Measurements from ENCODE around the gene P2RY13.

P2RY13 gene

DNA sequence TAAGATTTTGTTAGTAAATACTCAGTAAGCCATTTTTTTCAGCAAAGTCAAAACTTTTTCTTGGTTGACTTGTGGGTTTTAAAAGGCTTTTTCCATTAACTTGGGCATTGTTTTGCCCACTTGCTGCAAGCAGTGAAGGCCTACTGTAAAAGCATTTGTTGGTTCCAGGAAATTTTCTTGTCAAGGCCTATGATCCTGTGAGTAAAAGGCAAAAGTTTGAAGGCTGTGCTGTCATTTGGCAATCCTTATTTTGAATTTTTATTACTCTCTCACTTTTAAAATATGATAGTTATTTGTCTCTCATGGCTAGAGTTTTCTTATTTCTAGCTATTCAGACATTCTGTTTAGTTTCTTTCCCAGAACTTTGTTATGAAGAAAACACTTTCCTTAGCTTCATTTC, 42.2 kb upstream of the P2RY13 start:
- H4K20me1 ChIP-seq (ENCODE audit: insufficient read depth, low read length): no peaks in the 10 kb centered on the region
- no peak overlapping the region for H3K27ac ChIP-seq (ENCODE audit: low read length)
- H3K36me3 ChIP-seq (replicated peaks; ENCODE audit: insufficient read depth, low read length): no peaks in the 10 kb centered on the region
- no peak overlapping the region for H3K4me3 ChIP-seq (ENCODE audit: low read length)
- no peaks in the 10 kb centered on the region for H3K79me2 ChIP-seq (ENCODE audit: low read length)
- DNase-seq: no peak
- H3K9me2 ChIP-seq (replicated peaks; ENCODE audit: insufficient read depth, low read length): no peaks in the 10 kb centered on the region
- no peak overlapping the region for H3K9ac ChIP-seq (ENCODE audit: low read length)
- H3K9me3 ChIP-seq (replicated peaks; ENCODE audit: insufficient read depth, low read length): no peaks in the 10 kb centered on the region
- H3K4me2 ChIP-seq (ENCODE audit: low read depth, low read length): no peak overlapping the region
- no peak for TF ChIP-seq EZH2phosphoT487 (IDR thresholded peaks at IDR 0.05; ENCODE audit: low read length)
- TF ChIP-seq, protein P1, sequence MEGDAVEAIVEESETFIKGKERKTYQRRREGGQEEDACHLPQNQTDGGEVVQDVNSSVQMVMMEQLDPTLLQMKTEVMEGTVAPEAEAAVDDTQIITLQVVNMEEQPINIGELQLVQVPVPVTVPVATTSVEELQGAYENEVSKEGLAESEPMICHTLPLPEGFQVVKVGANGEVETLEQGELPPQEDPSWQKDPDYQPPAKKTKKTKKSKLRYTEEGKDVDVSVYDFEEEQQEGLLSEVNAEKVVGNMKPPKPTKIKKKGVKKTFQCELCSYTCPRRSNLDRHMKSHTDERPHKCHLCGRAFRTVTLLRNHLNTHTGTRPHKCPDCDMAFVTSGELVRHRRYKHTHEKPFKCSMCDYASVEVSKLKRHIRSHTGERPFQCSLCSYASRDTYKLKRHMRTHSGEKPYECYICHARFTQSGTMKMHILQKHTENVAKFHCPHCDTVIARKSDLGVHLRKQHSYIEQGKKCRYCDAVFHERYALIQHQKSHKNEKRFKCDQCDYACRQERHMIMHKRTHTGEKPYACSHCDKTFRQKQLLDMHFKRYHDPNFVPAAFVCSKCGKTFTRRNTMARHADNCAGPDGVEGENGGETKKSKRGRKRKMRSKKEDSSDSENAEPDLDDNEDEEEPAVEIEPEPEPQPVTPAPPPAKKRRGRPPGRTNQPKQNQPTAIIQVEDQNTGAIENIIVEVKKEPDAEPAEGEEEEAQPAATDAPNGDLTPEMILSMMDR (IDR thresholded peaks at IDR 0.05; ENCODE audit: low read length): no peak
- TF ChIP-seq EZH2 (optimal IDR thresholded peaks at IDR 0.05; ENCODE audit: low read depth, low read length): no peak
- no peaks in the 10 kb centered on the region for H3F3A ChIP-seq (ENCODE audit: insufficient read depth, low read length)
- H3K27me3 ChIP-seq (replicated peaks; ENCODE audit: insufficient read depth, low read length): no peaks in the 10 kb centered on the region
- no peak overlapping the region for H2AFZ ChIP-seq (ENCODE audit: low read length)
- no peaks in the 10 kb centered on the region for H3K4me1 ChIP-seq (ENCODE audit: low read length)

DNA sequence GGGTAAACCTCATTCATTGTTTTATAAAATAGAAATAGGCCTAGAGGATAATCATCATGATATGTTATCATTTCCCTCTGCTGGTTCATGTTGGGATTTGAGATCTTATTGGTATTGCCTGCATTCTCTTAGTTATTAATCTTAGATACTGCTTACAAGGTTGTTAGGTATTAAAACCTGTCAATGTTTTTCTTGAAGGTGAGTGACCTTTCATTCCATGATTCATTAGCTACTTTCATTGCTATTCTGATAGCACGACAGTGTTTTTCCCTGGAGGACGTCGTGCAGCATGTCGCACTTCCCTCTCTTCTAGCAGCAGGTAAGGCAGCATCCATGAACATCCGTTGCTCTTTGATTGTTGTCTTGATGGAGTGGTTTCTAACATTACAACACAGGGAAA, 38.1 kb upstream of the P2RY13 start:
- TF ChIP-seq EZH2 (optimal IDR thresholded peaks at IDR 0.05; ENCODE audit: low read depth, low read length): no peak
- TF ChIP-seq EZH2phosphoT487 (IDR thresholded peaks at IDR 0.05; ENCODE audit: low read length): no peak
- Histone ChIP-seq H3K4me1 (ENCODE audit: low read length) (no peaks in the 10 kb centered on the region), H2AFZ (ENCODE audit: low read length) (no peak overlapping the region), H3K36me3 (replicated peaks; ENCODE audit: insufficient read depth, low read length) (no peaks in the 10 kb centered on the region), H3K79me2 (ENCODE audit: low read length) (no peaks in the 10 kb centered on the region), H3K9me2 (replicated peaks; ENCODE audit: insufficient read depth, low read length) (no peaks in the 10 kb centered on the region), H3K27ac (ENCODE audit: low read length) (no peak overlapping the region), H4K20me1 (ENCODE audit: insufficient read depth, low read length) (no peaks in the 10 kb centered on the region), H3K9ac (ENCODE audit: low read length) (no peak overlapping the region), H3K9me3 (replicated peaks; ENCODE audit: insufficient read depth, low read length) (no peaks in the 10 kb centered on the region), H3F3A (ENCODE audit: insufficient read depth, low read length) (no peaks in the 10 kb centered on the region), H3K4me2 (ENCODE audit: low read depth, low read length) (no peak overlapping the region), H3K4me3 (ENCODE audit: low read length) (no peak overlapping the region), H3K27me3 (replicated peaks; ENCODE audit: insufficient read depth, low read length) (no peaks in the 10 kb centered on the region)
- DNase-seq: no peak

DNA sequence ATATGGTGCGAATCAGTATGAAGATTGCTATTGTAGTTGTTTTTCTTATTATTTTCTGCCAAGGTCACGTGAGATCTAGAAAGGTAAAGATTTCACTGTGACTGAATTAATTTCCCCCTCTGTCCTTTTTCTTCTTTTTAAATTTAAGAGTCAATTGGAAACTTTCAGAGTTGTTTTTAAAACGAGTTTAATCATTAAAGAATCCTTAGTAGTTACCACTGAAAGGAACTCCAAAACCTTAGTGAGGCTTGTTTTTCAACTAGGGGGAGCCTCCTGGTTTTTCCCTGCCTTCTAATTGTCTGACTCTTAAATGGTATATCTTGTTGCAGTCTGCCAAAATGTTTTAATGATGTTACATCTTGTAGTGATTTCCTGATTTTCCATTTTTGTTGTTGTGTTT, 37.6 kb upstream of the P2RY13 start:
- Histone ChIP-seq H2AFZ (ENCODE audit: low read length) (no peak overlapping the region), H3K36me3 (replicated peaks; ENCODE audit: insufficient read depth, low read length) (no peaks in the 10 kb centered on the region)

DNA sequence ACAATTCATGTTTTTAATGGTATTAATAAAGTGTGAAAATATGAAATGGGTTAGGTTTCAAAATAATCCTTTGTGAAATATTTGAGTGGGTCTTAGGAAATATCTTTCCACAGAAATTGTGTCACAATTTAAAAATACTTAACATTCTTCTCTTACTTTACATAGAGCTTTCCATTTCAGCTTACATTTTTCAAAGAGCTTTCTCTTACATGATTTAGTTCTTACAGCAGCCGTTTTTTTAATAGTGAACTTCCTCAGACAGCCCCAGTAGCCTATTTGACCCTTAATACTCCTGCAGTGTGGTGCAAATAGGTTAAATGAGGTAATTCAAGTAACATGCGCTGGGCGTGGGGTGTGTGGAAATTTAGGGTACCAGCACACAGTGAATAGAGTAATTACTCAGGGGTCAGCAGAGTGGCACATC, 33.4 kb upstream of the P2RY13 start:
- Histone ChIP-seq H3K27me3 (replicated peaks; ENCODE audit: insufficient read depth, low read length) (no peaks in the 10 kb centered on the region), H3K4me3 (ENCODE audit: low read length) (no peak overlapping the region), H4K20me1 (ENCODE audit: insufficient read depth, low read length) (no peaks in the 10 kb centered on the region), H3F3A (ENCODE audit: insufficient read depth, low read length) (no peaks in the 10 kb centered on the region), H3K36me3 (replicated peaks; ENCODE audit: insufficient read depth, low read length) (no peaks in the 10 kb centered on the region), H3K9me3 (replicated peaks; ENCODE audit: insufficient read depth, low read length) (no peaks in the 10 kb centered on the region), H3K9ac (ENCODE audit: low read length) (no peak overlapping the region), H3K9me2 (replicated peaks; ENCODE audit: insufficient read depth, low read length) (no peaks in the 10 kb centered on the region), H3K27ac (ENCODE audit: low read length) (no peak overlapping the region), H2AFZ (ENCODE audit: low read length) (no peak overlapping the region), H3K79me2 (ENCODE audit: low read length) (no peaks in the 10 kb centered on the region), H3K4me2 (ENCODE audit: low read depth, low read length) (no peak overlapping the region), H3K4me1 (ENCODE audit: low read length) (no peaks in the 10 kb centered on the region)
- TF ChIP-seq EZH2phosphoT487 (IDR thresholded peaks at IDR 0.05; ENCODE audit: low read length) (no peak), EZH2 (optimal IDR thresholded peaks at IDR 0.05; ENCODE audit: low read depth, low read length) (no peak)
- TF ChIP-seq, protein P1 (IDR thresholded peaks at IDR 0.05; ENCODE audit: low read length): no peak
- DNase-seq: no peak

More for the DNA sequence above, 37.6 kb upstream of the P2RY13 start:
- DNase-seq: no peak
- Histone ChIP-seq H3K9me3 (replicated peaks; ENCODE audit: insufficient read depth, low read length) (no peaks in the 10 kb centered on the region), H3K27me3 (replicated peaks; ENCODE audit: insufficient read depth, low read length) (no peaks in the 10 kb centered on the region), H3F3A (ENCODE audit: insufficient read depth, low read length) (no peaks in the 10 kb centered on the region), H3K27ac (ENCODE audit: low read length) (no peak overlapping the region), H3K4me3 (ENCODE audit: low read length) (no peak overlapping the region), H3K79me2 (ENCODE audit: low read length) (no peaks in the 10 kb centered on the region), H3K4me2 (ENCODE audit: low read depth, low read length) (no peak overlapping the region), H4K20me1 (ENCODE audit: insufficient read depth, low read length) (no peaks in the 10 kb centered on the region), H3K4me1 (ENCODE audit: low read length) (no peaks in the 10 kb centered on the region), H3K9ac (ENCODE audit: low read length) (no peak overlapping the region), H3K9me2 (replicated peaks; ENCODE audit: insufficient read depth, low read length) (no peaks in the 10 kb centered on the region)
- TF ChIP-seq, protein P1 (IDR thresholded peaks at IDR 0.05; ENCODE audit: low read length): no peak
- TF ChIP-seq EZH2 (optimal IDR thresholded peaks at IDR 0.05; ENCODE audit: low read depth, low read length): no peak
- TF ChIP-seq EZH2phosphoT487 (IDR thresholded peaks at IDR 0.05; ENCODE audit: low read length): no peak
